Fibroblast of pulmonary artery (primary cell): ENCODE results near the gene SMNDC1.

Experiments used
- DNase-seq: peaks from one replicate; pipeline ENCODE4 v3.0.0-alpha.2; 2010; ENCODE audit warnings: low read depth
- H3K4me3 ChIP-seq: replicated peaks from 2 replicates; pipeline ENCODE4 v1.5.1; 2011; ENCODE audit warnings: low read depth, mild to moderate bottlenecking, control low read depth, low read length, moderate library complexity
- CTCF ChIP-seq: IDR thresholded peaks from 2 replicates; pipeline ENCODE4 v1.5.1; 2011; ENCODE audit warnings: mild to moderate bottlenecking, control low read depth, low read length, inconsistent platforms; ENCODE audit errors: missing control alignments

SMNDC1 gene

GRCh38 chr10:110348336-110348735 lies 43.6 kb upstream of the SMNDC1 start:
- TF ChIP-seq CTCF = no peak
- H3K4me3 ChIP-seq = no peak overlapping the region
- no peak for DNase-seq

- TF ChIP-seq CTCF = no peak
- no peak overlapping the region for H3K4me3 ChIP-seq
These were observed 42.2 kb upstream of the SMNDC1 start for GRCh38 chr10:110346914-110347313.

GRCh38 chr10:110345286-110345685 lies 40.6 kb upstream of the SMNDC1 start:
- H3K4me3 ChIP-seq = no peak overlapping the region
- no peak for TF ChIP-seq CTCF
- DNase-seq = no peak

More at GRCh38 chr10:110346914-110347313, 42.2 kb upstream of the SMNDC1 start:
- DNase-seq = no peak

- no peak overlapping the region for H3K4me3 ChIP-seq
- no peak for DNase-seq
- no peak for TF ChIP-seq CTCF
These were observed 39.9 kb upstream of the SMNDC1 start for GRCh38 chr10:110344622-110345021.

- no peak for DNase-seq
- no peak overlapping the region for H3K4me3 ChIP-seq
- no peak for TF ChIP-seq CTCF
These were observed 39.2 kb upstream of the SMNDC1 start for GRCh38 chr10:110343947-110344346.

- no peak for DNase-seq
- H3K4me3 ChIP-seq = no peak overlapping the region
- no peak for TF ChIP-seq CTCF
These were observed 36.1 kb upstream of the SMNDC1 start for GRCh38 chr10:110340816-110341215.

GRCh38 chr10:110340122-110340521 lies 35.4 kb upstream of the SMNDC1 start:
- no peak for DNase-seq
- TF ChIP-seq CTCF = no peak
- H3K4me3 ChIP-seq = no peak overlapping the region
